ENCODE results near the gene SYT8.

GRCh38 chr11:1791912-1792311 lies 42.9 kb upstream of the SYT8 start:
- TF ChIP-seq, protein P1, sequence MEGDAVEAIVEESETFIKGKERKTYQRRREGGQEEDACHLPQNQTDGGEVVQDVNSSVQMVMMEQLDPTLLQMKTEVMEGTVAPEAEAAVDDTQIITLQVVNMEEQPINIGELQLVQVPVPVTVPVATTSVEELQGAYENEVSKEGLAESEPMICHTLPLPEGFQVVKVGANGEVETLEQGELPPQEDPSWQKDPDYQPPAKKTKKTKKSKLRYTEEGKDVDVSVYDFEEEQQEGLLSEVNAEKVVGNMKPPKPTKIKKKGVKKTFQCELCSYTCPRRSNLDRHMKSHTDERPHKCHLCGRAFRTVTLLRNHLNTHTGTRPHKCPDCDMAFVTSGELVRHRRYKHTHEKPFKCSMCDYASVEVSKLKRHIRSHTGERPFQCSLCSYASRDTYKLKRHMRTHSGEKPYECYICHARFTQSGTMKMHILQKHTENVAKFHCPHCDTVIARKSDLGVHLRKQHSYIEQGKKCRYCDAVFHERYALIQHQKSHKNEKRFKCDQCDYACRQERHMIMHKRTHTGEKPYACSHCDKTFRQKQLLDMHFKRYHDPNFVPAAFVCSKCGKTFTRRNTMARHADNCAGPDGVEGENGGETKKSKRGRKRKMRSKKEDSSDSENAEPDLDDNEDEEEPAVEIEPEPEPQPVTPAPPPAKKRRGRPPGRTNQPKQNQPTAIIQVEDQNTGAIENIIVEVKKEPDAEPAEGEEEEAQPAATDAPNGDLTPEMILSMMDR (IDR thresholded peaks at IDR 0.05 in 8 of 11, conservative IDR thresholded peaks at IDR 0.05 in 3 of 11) = no peak
- no peak for TF ChIP-seq POLR2A (IDR thresholded peaks at IDR 0.05)
- TF ChIP-seq POLR2AphosphoS5 (IDR thresholded peaks at IDR 0.05) = no peak
